HepG2 (cell line): ENCODE results near the gene MTA2. TPM values are rescaled to one million over a fixed set of nuclear protein-coding genes. Genes with fewer than 3 reads are reported as not detected.

ENCODE experiments used
- ATAC-seq: fragments of 200-7000 bp; cut with Tn5 transposase; 3 replicates; pipeline ENCODE4 v1.9.1; 2020; ENCODE audit warnings: mild to moderate bottlenecking, moderate library complexity
- BruUV-seq: library from RNA; stranded (reverse); fragments of 400-500 nt; replicated peaks from 2 replicates; lab custom pipeline; 2021; lab: Mats Ljungman, UMichigan
- CTCF ChIA-PET: fragments of 300-600 bp; formaldehyde crosslinking; extraction: SDS; loops from one replicate; lab custom pipeline; 2021; ENCODE audit warnings: low total read pairs, inconsistent platforms, low intra/inter-chr PET ratio; lab: Yijun Ruan, JAX
- POLR2A ChIA-PET: fragments of 350-600 bp; sonication (Branson Sonifier 250); formaldehyde crosslinking; loops from one replicate; lab custom pipeline; 2020; ENCODE audit warnings: antibody characterized with exemption, inconsistent platforms; lab: Yijun Ruan, JAX
- DNase-seq: peaks from one replicate; pipeline ENCODE4 v3.0.0-alpha.2; 2015; ENCODE audit warnings: low spot score
- FAIRE-seq: peaks from 3 replicates; lab custom pipeline; 2011; peaks lifted over from hg19 to GRCh38; lab: Jason Lieb, UNC
- H2AFZ ChIP-seq: one replicate; pipeline ENCODE4 v1.6.1; 2011; ENCODE audit warnings: low read length, inconsistent platforms
- H3K27ac ChIP-seq: fragments of 300-600 bp; 3 replicates; pipeline ENCODE4 v1.8.0; 2011; ENCODE audit warnings: mixed run types, mild to moderate bottlenecking, mixed read lengths, low read length, inconsistent platforms; ENCODE audit not compliant: insufficient read depth; ENCODE audit errors: extremely low read length
- H3K27me3 ChIP-seq, 2 experiments: fragments of 200-600 bp in 1 of 2; 2 replicates in 1 of 2; 3 replicates in 1 of 2; pipeline versions ENCODE4 v1.6.0 to v1.8.0; 2011; ENCODE audit warnings: low read length in 2 of 2, mild to moderate bottlenecking in 2 of 2, moderate library complexity in 2 of 2, inconsistent platforms in 1 of 2; ENCODE audit not compliant: insufficient read depth in 2 of 2, control insufficient read depth in 1 of 2
- H3K36me3 ChIP-seq, 2 experiments: fragments of 200-600 bp in 1 of 2; replicated peaks in 1 of 2; 2 replicates in 1 of 2; 3 replicates in 1 of 2; pipeline versions ENCODE4 v1.5.1 to v1.8.0; 2011; ENCODE audit warnings: low read length in 2 of 2, inconsistent platforms in 1 of 2; ENCODE audit not compliant: insufficient read depth in 2 of 2, control insufficient read depth in 1 of 2
- H3K4me1 ChIP-seq: 2 replicates; pipeline ENCODE4 v1.5.1; 2012; ENCODE audit warnings: low read length, inconsistent platforms; ENCODE audit not compliant: insufficient read depth
- H3K4me2 ChIP-seq: 2 replicates; pipeline ENCODE4 v1.6.0; 2011; ENCODE audit warnings: low read depth, low read length, inconsistent platforms
- H3K4me3 ChIP-seq, 3 experiments: fragments of 200-600 bp in 1 of 3; sonication (generic), shearing (Covaris generic) in 1 of 3; replicated peaks in 1 of 3; 2 replicates each; pipeline ENCODE4 v1.5.1; 2011 to 2016; ENCODE audit warnings: low read length in 3 of 3, inconsistent platforms in 2 of 3, low read depth in 2 of 3, mild to moderate bottlenecking in 2 of 3, control low read depth in 1 of 3, mixed read lengths in 1 of 3; ENCODE audit not compliant: insufficient read depth in 1 of 3
- H3K79me2 ChIP-seq: one replicate; pipeline ENCODE4 v1.6.1; 2011; ENCODE audit warnings: low read length, inconsistent platforms; ENCODE audit not compliant: insufficient read depth
- H3K9ac ChIP-seq: 2 replicates; pipeline ENCODE4 v1.6.0; 2011; ENCODE audit warnings: mild to moderate bottlenecking, low read depth, low read length, inconsistent platforms; ENCODE audit not compliant: insufficient read depth
- H3K9me3 ChIP-seq: 2 replicates; pipeline ENCODE4 v1.5.1; 2012; ENCODE audit warnings: mild to moderate bottlenecking, low read length
- H4K20me1 ChIP-seq: 2 replicates; pipeline ENCODE4 v1.6.0; 2011; ENCODE audit warnings: inconsistent platforms, mild to moderate bottlenecking, low read length, moderate library complexity; ENCODE audit not compliant: insufficient read depth
- ATF7-NPFF ChIP-seq: sonication (generic); formaldehyde crosslinking; IDR thresholded peaks from 2 replicates; pipeline ENCODE4 v1.8.1; 2023; ENCODE audit warnings: mild to moderate bottlenecking, low read depth, missing genetic modification reagents, moderate library complexity
- CHD4 ChIP-seq: fragments of 200-600 bp; sonication (generic); IDR thresholded peaks from 2 replicates; pipeline ENCODE4 v1.7.0; 2017; ENCODE audit warnings: mild to moderate bottlenecking, low read length, borderline replicate concordance
- MAFF ChIP-seq: IDR thresholded peaks from 2 replicates; pipeline ENCODE4 v1.6.1; 2011; ENCODE audit warnings: low read depth, low read length, improper control_type of control experiment
- RFX1 ChIP-seq: fragments of 450-650 bp; IDR thresholded peaks from 2 replicates; pipeline ENCODE4 v1.6.1; 2017
- TCF7L2 ChIP-seq: IDR thresholded peaks from 2 replicates; pipeline ENCODE4 v1.6.1; 2011; ENCODE audit warnings: mild to moderate bottlenecking, low read depth, low read length, moderate library complexity
- ZBTB37 ChIP-seq: sonication (generic); formaldehyde crosslinking; IDR thresholded peaks from 2 replicates; pipeline ENCODE4 v1.4.0; 2020; ENCODE audit warnings: mild to moderate bottlenecking, missing genetic modification reagents
- ZEB1 ChIP-seq: IDR thresholded peaks from 2 replicates; pipeline ENCODE4 v1.6.1; 2012; ENCODE audit warnings: mild to moderate bottlenecking, low read depth, inconsistent platforms; ENCODE audit not compliant: insufficient replicate concordance
- ZNF44 ChIP-seq: sonication (generic); formaldehyde crosslinking; IDR thresholded peaks from 2 replicates; pipeline ENCODE4 v1.5.1; 2020; ENCODE audit warnings: mild to moderate bottlenecking, missing genetic modification reagents
- ZNF646 ChIP-seq: sonication (generic); formaldehyde crosslinking; IDR thresholded peaks from 2 replicates; pipeline ENCODE4 v1.9.0; 2021; ENCODE audit warnings: mild to moderate bottlenecking, missing genetic modification reagents
- ZNF850 ChIP-seq: sonication (generic); formaldehyde crosslinking; conservative IDR thresholded peaks from 2 replicates; pipeline ENCODE4 v1.9.0; 2021; ENCODE audit warnings: mild to moderate bottlenecking, missing genetic modification reagents
- ZNF879 ChIP-seq: sonication (generic); formaldehyde crosslinking; IDR thresholded peaks from 2 replicates; pipeline ENCODE4 v1.8.1; 2023; ENCODE audit warnings: missing genetic modification reagents
- WGBS: methylation state at CpG from one replicate; pipeline ENCODE4 v1.1.6; 2017; ENCODE audit warnings: low lambda C conversion rate; 5-methylcytosine and 5-hydroxymethylcytosine counted together
- in situ Hi-C: cut with HindIII; loops from 2 replicates; pipeline ENCODE4 v1.10.0; 2017; ENCODE audit warnings: low pct_unique_long_range_greater_than_20kb; ENCODE audit not compliant: extremely low pct_ligation_motif_present
- intact Hi-C: fragments of 100-400 bp; cut with micrococcal nuclease; formaldehyde crosslinking; loops from one replicate; pipeline ENCODE4 v1.10.0; 2022; ENCODE audit not compliant: unreplicated experiment
- polyA plus RNA-seq, 8 experiments: library from polyadenylated mRNA; depleted of rRNA in 3 of 8; stranded (reverse) in 7 of 8; unstranded in 1 of 8; fragments of >200 nt; fragmentation: Illumina TruSeq in 4 of 8; extraction: Trizol in 4 of 8; gene quantifications; 2 replicates each; pipeline versions ENCODE4 v1.2.1 to v1.2.3, GENCODE V29; 2011 to 2016; ENCODE audit warnings: low read depth in 4 of 8, missing spikeins in 1 of 8, mixed read lengths in 1 of 8; ENCODE audit not compliant: insufficient read depth in 1 of 8
- total RNA-seq, 5 experiments: library from RNA; depleted of rRNA; stranded (reverse); fragments of >200 nt; fragmentation: Illumina TruSeq; extraction: Trizol; gene quantifications; 2 replicates each; pipeline ENCODE4 v1.2.3, GENCODE V29; 2016; ENCODE audit warnings: low read depth in 1 of 5
- TF ChIP-seq, protein P1 (sequence below): sonication (generic); formaldehyde crosslinking; IDR thresholded peaks from 2 replicates; pipeline ENCODE4 v1.4.0; 2020; ENCODE audit warnings: missing genetic modification reagents

The MTA2 gene
- total and polyA plus RNA-seq, 2 of the 13 experiments (the other 11 are each of a cell fraction or from before 2014, with no cell fraction given) = 14.0 to 70.0 TPM

DNA sequence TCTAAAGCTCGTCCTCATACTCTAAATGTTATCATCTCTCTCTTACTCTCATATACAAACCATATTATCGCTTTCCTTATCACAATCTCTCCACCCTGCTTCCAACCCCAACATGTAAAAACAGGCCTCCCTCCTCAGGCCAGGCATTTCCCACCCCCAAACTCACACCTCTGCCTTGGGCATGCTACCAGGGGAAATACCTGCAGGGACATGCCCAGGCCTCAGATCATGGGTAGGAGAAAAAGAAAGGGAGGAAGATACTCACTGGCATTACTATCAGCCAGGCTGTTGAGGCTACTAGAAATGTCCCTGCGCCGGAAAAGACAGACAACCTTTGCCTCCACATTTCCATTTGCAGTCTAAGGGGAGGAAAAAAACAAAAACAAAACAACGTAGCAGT lies 1.8 kb downstream of the MTA2 start:
- Histone ChIP-seq H3K79me2 (peaks cover 33% of the 10 kb centered on the region), H3K9ac (peak overlapping the region; percentile 99), H4K20me1 (no peaks in the 10 kb centered on the region), H3K27me3 (no peaks in the 10 kb centered on the region; a peak in 1 of 5 replicates), H2AFZ (no peak overlapping the region), H3K4me3 (peak overlapping the region; percentile 91 to 94 (median 94)), H3K4me2 (peak overlapping the region; percentile 97), H3K9me3 (no peaks in the 10 kb centered on the region)
- CTCF ChIA-PET = no interaction called here
- no peak for ATAC-seq
- FAIRE-seq = no peak
- TSS peak; percentile 56 for BruUV-seq
- no peak for DNase-seq
- POLR2A ChIA-PET = interaction anchor here (0.6 to 3.8 kb wide), 12 partner anchors 8 to 241 kb away, joined by 3 to 137 read pairs (median 8); partner anchors contain the start of genes B3GAT3, C11orf98, CSKMT and EEF1G
- 45% methylated on average over 5 of the region's 5 CpGs for WGBS
- in situ Hi-C loops = no loop called here
- intact Hi-C loops = loop anchor here (1.0 kb wide), 1 partner anchor 9 kb away; the partner anchor contains the start of gene TUT1
- TF ChIP-seq ZEB1 (no peak), ZBTB37 (no peak), MAFF (no peak), ZNF879 (CRISPR knock-in tag) (no peak), RFX1 (no peak), ZNF850 (no peak), ZNF646 (CRISPR knock-in tag) (no peak), ZNF44 (CRISPR knock-in tag) (no peak), TCF7L2 (no peak), CHD4 (no peak), ATF7-NPFF (CRISPR knock-in tag) (no peak)
- TF ChIP-seq, protein P1, sequence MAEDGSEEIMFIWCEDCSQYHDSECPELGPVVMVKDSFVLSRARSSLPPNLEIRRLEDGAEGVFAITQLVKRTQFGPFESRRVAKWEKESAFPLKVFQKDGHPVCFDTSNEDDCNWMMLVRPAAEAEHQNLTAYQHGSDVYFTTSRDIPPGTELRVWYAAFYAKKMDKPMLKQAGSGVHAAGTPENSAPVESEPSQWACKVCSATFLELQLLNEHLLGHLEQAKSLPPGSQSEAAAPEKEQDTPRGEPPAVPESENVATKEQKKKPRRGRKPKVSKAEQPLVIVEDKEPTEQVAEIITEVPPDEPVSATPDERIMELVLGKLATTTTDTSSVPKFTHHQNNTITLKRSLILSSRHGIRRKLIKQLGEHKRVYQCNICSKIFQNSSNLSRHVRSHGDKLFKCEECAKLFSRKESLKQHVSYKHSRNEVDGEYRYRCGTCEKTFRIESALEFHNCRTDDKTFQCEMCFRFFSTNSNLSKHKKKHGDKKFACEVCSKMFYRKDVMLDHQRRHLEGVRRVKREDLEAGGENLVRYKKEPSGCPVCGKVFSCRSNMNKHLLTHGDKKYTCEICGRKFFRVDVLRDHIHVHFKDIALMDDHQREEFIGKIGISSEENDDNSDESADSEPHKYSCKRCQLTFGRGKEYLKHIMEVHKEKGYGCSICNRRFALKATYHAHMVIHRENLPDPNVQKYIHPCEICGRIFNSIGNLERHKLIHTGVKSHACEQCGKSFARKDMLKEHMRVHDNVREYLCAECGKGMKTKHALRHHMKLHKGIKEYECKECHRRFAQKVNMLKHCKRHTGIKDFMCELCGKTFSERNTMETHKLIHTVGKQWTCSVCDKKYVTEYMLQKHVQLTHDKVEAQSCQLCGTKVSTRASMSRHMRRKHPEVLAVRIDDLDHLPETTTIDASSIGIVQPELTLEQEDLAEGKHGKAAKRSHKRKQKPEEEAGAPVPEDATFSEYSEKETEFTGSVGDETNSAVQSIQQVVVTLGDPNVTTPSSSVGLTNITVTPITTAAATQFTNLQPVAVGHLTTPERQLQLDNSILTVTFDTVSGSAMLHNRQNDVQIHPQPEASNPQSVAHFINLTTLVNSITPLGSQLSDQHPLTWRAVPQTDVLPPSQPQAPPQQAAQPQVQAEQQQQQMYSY (CRISPR knock-in tag) = no peak
- TF ChIP-seq, all 625 proteins: peak for 0
- Histone ChIP-seq H3K4me1 (peaks cover 34% of the 10 kb centered on the region), H3K27ac (peak overlapping the region; percentile 88), H3K36me3 (peaks cover 22 to 38% of the 10 kb centered on the region in 2 experiments)
